Upper lobe of left lung (tissue), 4 donors: Measurements from ENCODE around the gene HIF1A.

Experiments
- CTCF ChIP-seq, 6 experiments: fragments of 450-650 bp in 4 of 6; fragments of 200-600 bp in 2 of 6; sonication (generic) in 2 of 6; IDR thresholded peaks; one replicate each; pipeline ENCODE4 v1.5.1; 2016 to 2019; ENCODE audit warnings: antibody characterized with exemption in 6 of 6
- POLR2A ChIP-seq, 4 donors: fragments of 450-650 bp; IDR thresholded peaks; one replicate each; pipeline ENCODE4 v1.5.1; 2016 to 2017; ENCODE audit warnings: antibody characterized with exemption in 4 of 4, mild to moderate bottlenecking in 2 of 4
- POLR2AphosphoS5 ChIP-seq, 2 donors: sonication (generic); formaldehyde crosslinking; IDR thresholded peaks; one replicate each; pipeline ENCODE4 v1.5.1; 2017; ENCODE audit warnings: antibody characterized with exemption in 2 of 2

GRCh38 chr14:61672796-61673195 is 22.5 kb upstream of the HIF1A start:
- TF ChIP-seq CTCF (IDR thresholded peaks at IDR 0.05) (no peak), POLR2A (IDR thresholded peaks at IDR 0.05) (no peak), POLR2AphosphoS5 (IDR thresholded peaks at IDR 0.05) (no peak)
